ENCODE results near the gene SPTSSB. TPM values are rescaled to one million over a fixed set of nuclear protein-coding genes. Genes with fewer than 3 reads are reported as not detected.
A peak's percentile ranks its signal among the peaks of the same experiment; 100 is the strongest.

The SPTSSB gene
- total RNA-seq, 1 experiment from 2014 or later, result 3.7 TPM

GRCh38 chr3:161310649-161311423 is 60.5 kb downstream of the SPTSSB start:
- no peak overlapping the region for H3K4me3 ChIP-seq (ENCODE audit: low read depth in 2 of 2, low read length in 2 of 2)
- ChIA-PET POLR2A (interaction anchor here (0.6 kb wide), 1 partner anchor 186 kb away, joined by 3 read pairs; no protein-coding TSS in a partner anchor), CTCF (no interaction called here)
- no peak for DNase-seq (ENCODE audit: low read depth, low spot score)
- ATAC-seq, result no peak
- in situ Hi-C loops (cut with HindIII; ENCODE audit: low pct_unique_long_range_greater_than_20kb, low sequenced_read_pairs) (no loop called here), intact Hi-C loops (cut with micrococcal nuclease; ENCODE audit: unreplicated experiment) (no loop called here)
- H3K9me3 ChIP-seq (ENCODE audit: control insufficient read depth, insufficient read depth, low read depth, low read length), result no peaks in the 10 kb centered on the region
- TF ChIP-seq CTCF (IDR thresholded peaks at IDR 0.05), result no peak
- no peak for TF ChIP-seq SIN3A (IDR thresholded peaks at IDR 0.05; ENCODE audit: borderline replicate concordance, insufficient read depth, low read depth, low read length)
- no peak for TF ChIP-seq POLR2AphosphoS5 (IDR thresholded peaks at IDR 0.05; ENCODE audit: low read depth, low read length)
- no peak for TF ChIP-seq REST (IDR thresholded peaks at IDR 0.05; ENCODE audit: insufficient read depth in 1 of 2, low read depth in 2 of 2, low read length in 1 of 2)
- no peak for TF ChIP-seq TCF7L2 (IDR thresholded peaks at IDR 0.05; ENCODE audit: low read depth, low read length)
- no peaks in the 10 kb centered on the region for H3K4me1 ChIP-seq (ENCODE audit: control insufficient read depth, insufficient read depth, low read length)
- H3K27ac ChIP-seq (ENCODE audit: low read length), result no peak overlapping the region
- no peaks in the 10 kb centered on the region for H3K36me3 ChIP-seq (ENCODE audit: control insufficient read depth, insufficient read depth, low read length)
- BruUV-seq (replicated peaks), result no TSS peak
- H3K27me3 ChIP-seq (ENCODE audit: control insufficient read depth, insufficient read depth, low read length), result no peaks in the 10 kb centered on the region

GRCh38 chr3:161305095-161305991 is 66.0 kb downstream of the SPTSSB start:
- BruUV-seq (replicated peaks), result no TSS peak
- no peak for DNase-seq (ENCODE audit: low read depth, low spot score)
- in situ Hi-C loops (cut with HindIII; ENCODE audit: low pct_unique_long_range_greater_than_20kb, low sequenced_read_pairs), result no loop called here
- Histone ChIP-seq H3K4me3 (ENCODE audit: low read depth in 2 of 2, low read length in 2 of 2) (no peak overlapping the region), H3K9me3 (ENCODE audit: control insufficient read depth, insufficient read depth, low read depth, low read length) (no peaks in the 10 kb centered on the region), H3K27ac (ENCODE audit: low read length) (no peak overlapping the region), H3K27me3 (ENCODE audit: control insufficient read depth, insufficient read depth, low read length) (no peaks in the 10 kb centered on the region), H3K36me3 (ENCODE audit: control insufficient read depth, insufficient read depth, low read length) (no peaks in the 10 kb centered on the region), H3K4me1 (ENCODE audit: control insufficient read depth, insufficient read depth, low read length) (no peaks in the 10 kb centered on the region)
- no peak for TF ChIP-seq SIN3A (IDR thresholded peaks at IDR 0.05; ENCODE audit: borderline replicate concordance, insufficient read depth, low read depth, low read length)
- TF ChIP-seq CTCF (IDR thresholded peaks at IDR 0.05), result peak; percentile 79
- CTCF ChIA-PET, result interaction anchor here (0.5 kb wide), 1 partner anchor 16 kb away, joined by 3 read pairs; no protein-coding TSS in a partner anchor
- intact Hi-C loops (cut with micrococcal nuclease; ENCODE audit: unreplicated experiment), result no loop called here
- no peak for ATAC-seq
- POLR2A ChIA-PET, result no interaction called here

All from Panc1 (cell line).